MM.1S (cell line): ENCODE data around the gene TOR1AIP1.

Experiments
- DNase-seq: peaks from one replicate; pipeline ENCODE4 v3.0.0-alpha.2; 2015
- H2AFZ ChIP-seq: fragments of 300-600 bp; sonication (generic); 2 replicates; pipeline ENCODE4 v1.6.0; 2016; ENCODE audit warnings: antibody characterized with exemption, low read length
- H3F3A ChIP-seq: fragments of 300-600 bp; sonication (generic); 2 replicates; pipeline ENCODE4 v1.6.1; 2016; ENCODE audit warnings: mild to moderate bottlenecking, antibody characterized with exemption, low read length, moderate library complexity, mixed read lengths; ENCODE audit not compliant: insufficient read depth
- H3K27ac ChIP-seq: fragments of 300-600 bp; sonication (generic); 2 replicates; pipeline ENCODE4 v1.5.1; 2016; ENCODE audit warnings: mild to moderate bottlenecking, low read length
- H3K27me3 ChIP-seq: fragments of 300-600 bp; sonication (generic); replicated peaks from 2 replicates; pipeline ENCODE4 v1.6.0; 2016; ENCODE audit warnings: low read length; ENCODE audit not compliant: insufficient read depth
- H3K36me3 ChIP-seq: fragments of 300-600 bp; sonication (generic); replicated peaks from 2 replicates; pipeline ENCODE4 v1.6.1; 2016; ENCODE audit warnings: mild to moderate bottlenecking, low read length, mixed read lengths; ENCODE audit not compliant: insufficient read depth
- H3K4me1 ChIP-seq: fragments of 300-600 bp; sonication (generic); 2 replicates; pipeline ENCODE4 v1.6.1; 2016; ENCODE audit warnings: low read length, mixed read lengths
- H3K4me2 ChIP-seq: fragments of 300-600 bp; sonication (generic); 2 replicates; pipeline ENCODE4 v1.6.0; 2016; ENCODE audit warnings: low read depth, low read length
- H3K4me3 ChIP-seq: fragments of 300-600 bp; sonication (generic); 2 replicates; pipeline ENCODE4 v1.5.1; 2016; ENCODE audit warnings: low read length, mixed read lengths
- H3K79me2 ChIP-seq: fragments of 300-600 bp; sonication (generic); 2 replicates; pipeline ENCODE4 v1.6.1; 2016; ENCODE audit warnings: mixed run types, low read length, mixed read lengths
- H3K9ac ChIP-seq: fragments of 300-600 bp; sonication (generic); 2 replicates; pipeline ENCODE4 v1.6.1; 2016; ENCODE audit warnings: low read length, mixed read lengths
- H3K9me2 ChIP-seq: fragments of 300-600 bp; sonication (generic); replicated peaks from 2 replicates; pipeline ENCODE4 v1.6.1; 2016; ENCODE audit warnings: mild to moderate bottlenecking, low read length, mixed read lengths; ENCODE audit not compliant: insufficient read depth
- H3K9me3 ChIP-seq: fragments of 300-600 bp; sonication (generic); replicated peaks from 2 replicates; pipeline ENCODE4 v1.6.1; 2016; ENCODE audit warnings: mild to moderate bottlenecking, low read length, mixed read lengths; ENCODE audit not compliant: insufficient read depth
- H4K20me1 ChIP-seq: fragments of 300-600 bp; sonication (generic); 2 replicates; pipeline ENCODE4 v1.6.1; 2016; ENCODE audit warnings: mild to moderate bottlenecking, low read length, moderate library complexity, mixed read lengths; ENCODE audit not compliant: insufficient read depth
- EZH2 ChIP-seq: fragments of 300-600 bp; sonication (generic); optimal IDR thresholded peaks from 2 replicates; pipeline ENCODE3; 2017; ENCODE audit warnings: low read depth, mild to moderate bottlenecking, antibody characterized with exemption, low read length, mixed read lengths
- EZH2phosphoT487 ChIP-seq: fragments of 300-600 bp; sonication (generic); IDR thresholded peaks from 2 replicates; pipeline ENCODE4 v1.6.1; 2018; ENCODE audit warnings: antibody characterized with exemption, low read length
- TF ChIP-seq, protein P1 (sequence below): fragments of 300-600 bp; sonication (generic); IDR thresholded peaks from 2 replicates; pipeline ENCODE4 v1.5.1; 2016; ENCODE audit warnings: antibody characterized with exemption, low read length, mixed read lengths

TOR1AIP1 gene

DNA sequence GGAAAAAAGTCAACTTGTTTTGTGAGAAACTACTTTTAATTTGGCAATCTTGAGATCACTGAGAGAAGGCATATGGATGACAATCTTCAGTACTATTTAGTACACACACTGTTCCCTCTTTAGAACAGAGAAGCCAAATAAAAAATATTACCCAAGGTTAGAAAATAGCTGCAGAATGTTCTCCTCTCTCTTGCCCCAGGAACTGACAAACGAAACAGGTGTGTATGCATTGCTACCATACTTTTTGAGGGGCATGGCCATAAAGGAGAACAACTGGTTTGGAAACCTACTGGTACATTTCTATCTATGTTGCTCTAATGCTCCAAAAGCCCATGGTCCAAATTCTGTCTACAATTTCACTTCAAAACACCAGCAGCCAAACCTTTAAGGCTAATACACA is 10.1 kb upstream of the TOR1AIP1 start:
- Histone ChIP-seq H3K79me2 (peaks cover 90% of the 10 kb centered on the region), H3K36me3 (peaks cover 7% of the 10 kb centered on the region; the same call in 1 of the 2 replicates), H4K20me1 (no peaks in the 10 kb centered on the region; the same call in 1 of the 2 replicates), H3K9me3 (no peaks in the 10 kb centered on the region), H3K4me2 (no peak overlapping the region), H3K4me3 (no peak overlapping the region), H3K4me1 (peaks cover 18% of the 10 kb centered on the region; the same call in 1 of the 2 replicates), H3K27ac (no peak overlapping the region), H3K27me3 (no peaks in the 10 kb centered on the region), H3K9me2 (no peaks in the 10 kb centered on the region), H3F3A (0 out of 2 replicates have a peak, but pooled peaks cover 3% of the 10 kb centered on the region), H2AFZ (no peak overlapping the region), H3K9ac (no peak overlapping the region)
- TF ChIP-seq EZH2phosphoT487 (no peak), EZH2 (no peak)
- TF ChIP-seq, protein P1, sequence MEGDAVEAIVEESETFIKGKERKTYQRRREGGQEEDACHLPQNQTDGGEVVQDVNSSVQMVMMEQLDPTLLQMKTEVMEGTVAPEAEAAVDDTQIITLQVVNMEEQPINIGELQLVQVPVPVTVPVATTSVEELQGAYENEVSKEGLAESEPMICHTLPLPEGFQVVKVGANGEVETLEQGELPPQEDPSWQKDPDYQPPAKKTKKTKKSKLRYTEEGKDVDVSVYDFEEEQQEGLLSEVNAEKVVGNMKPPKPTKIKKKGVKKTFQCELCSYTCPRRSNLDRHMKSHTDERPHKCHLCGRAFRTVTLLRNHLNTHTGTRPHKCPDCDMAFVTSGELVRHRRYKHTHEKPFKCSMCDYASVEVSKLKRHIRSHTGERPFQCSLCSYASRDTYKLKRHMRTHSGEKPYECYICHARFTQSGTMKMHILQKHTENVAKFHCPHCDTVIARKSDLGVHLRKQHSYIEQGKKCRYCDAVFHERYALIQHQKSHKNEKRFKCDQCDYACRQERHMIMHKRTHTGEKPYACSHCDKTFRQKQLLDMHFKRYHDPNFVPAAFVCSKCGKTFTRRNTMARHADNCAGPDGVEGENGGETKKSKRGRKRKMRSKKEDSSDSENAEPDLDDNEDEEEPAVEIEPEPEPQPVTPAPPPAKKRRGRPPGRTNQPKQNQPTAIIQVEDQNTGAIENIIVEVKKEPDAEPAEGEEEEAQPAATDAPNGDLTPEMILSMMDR: no peak
- DNase-seq: no peak

DNA sequence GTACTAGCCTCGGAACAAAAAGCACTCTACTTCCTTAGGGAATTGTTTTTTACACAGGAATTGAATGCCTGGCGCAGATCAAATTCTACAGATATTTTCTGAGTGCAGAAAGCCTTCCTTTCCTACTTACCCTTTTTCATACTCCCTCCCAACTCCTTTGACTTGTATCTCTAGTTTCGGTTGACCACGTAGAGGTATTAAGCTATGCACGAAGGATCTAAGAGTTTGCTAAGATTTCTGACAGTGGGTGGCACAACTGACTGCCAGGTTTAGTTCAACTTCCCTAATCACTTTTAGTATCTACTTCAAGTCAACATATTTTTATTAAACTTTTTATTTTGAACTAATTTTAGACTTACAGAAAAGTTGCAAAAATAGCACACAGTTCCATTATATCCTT is 9.5 kb upstream of the TOR1AIP1 start:
- Histone ChIP-seq H3K4me3 (no peak overlapping the region), H4K20me1 (no peaks in the 10 kb centered on the region; the same call in 1 of the 2 replicates), H2AFZ (no peak overlapping the region), H3K9ac (no peak overlapping the region), H3K4me2 (no peak overlapping the region), H3K9me3 (no peaks in the 10 kb centered on the region), H3K9me2 (no peaks in the 10 kb centered on the region), H3K27me3 (no peaks in the 10 kb centered on the region), H3K27ac (no peak overlapping the region), H3K36me3 (peaks cover 7% of the 10 kb centered on the region; the same call in 1 of the 2 replicates), H3K4me1 (peaks cover 18% of the 10 kb centered on the region; the same call in 1 of the 2 replicates), H3F3A (0 out of 2 replicates have a peak, but pooled peaks cover 3% of the 10 kb centered on the region), H3K79me2 (peaks cover 90% of the 10 kb centered on the region)
- TF ChIP-seq, protein P1: no peak
- TF ChIP-seq EZH2 (no peak), EZH2phosphoT487 (no peak)
- DNase-seq: peak; percentile 21

DNA sequence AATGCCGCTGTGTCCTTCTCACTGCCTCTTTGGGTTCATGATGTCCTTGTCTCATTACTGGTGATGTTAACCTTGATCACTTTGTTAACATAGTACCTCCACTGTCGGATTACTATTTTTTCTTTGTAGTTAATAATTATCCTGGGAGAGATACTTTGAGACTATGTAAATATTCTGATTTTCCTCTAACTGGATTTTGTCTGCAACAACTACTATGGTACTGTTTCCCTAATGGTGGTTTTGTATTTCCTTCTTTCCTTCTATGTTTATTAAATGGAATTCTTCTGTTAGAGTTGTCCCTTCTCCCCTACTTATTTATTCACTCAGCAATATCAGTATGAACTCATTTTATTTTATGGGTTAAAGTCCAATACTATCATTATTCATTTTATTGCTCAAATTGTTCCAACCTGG is 8.6 kb upstream of the TOR1AIP1 start:
- Histone ChIP-seq H3K4me1 (peaks cover 25% of the 10 kb centered on the region), H3K9me3 (no peaks in the 10 kb centered on the region), H3K4me2 (no peak overlapping the region), H3K79me2 (peaks cover 82% of the 10 kb centered on the region), H3K27ac (no peak overlapping the region), H3F3A (0 out of 2 replicates have a peak, but pooled peaks cover 4% of the 10 kb centered on the region), H3K9ac (no peak overlapping the region), H3K27me3 (no peaks in the 10 kb centered on the region), H3K36me3 (peaks cover 7% of the 10 kb centered on the region; the same call in 1 of the 2 replicates), H3K4me3 (no peak overlapping the region), H2AFZ (no peak overlapping the region), H3K9me2 (no peaks in the 10 kb centered on the region), H4K20me1 (no peaks in the 10 kb centered on the region; the same call in 1 of the 2 replicates)
- TF ChIP-seq EZH2: no peak
- TF ChIP-seq, protein P1: no peak
- TF ChIP-seq EZH2phosphoT487: no peak
- no peak for DNase-seq
